HCT116 (cell line): ENCODE results near the gene PCED1A. TPM values are rescaled to one million over a fixed set of nuclear protein-coding genes. Genes with fewer than 3 reads are reported as not detected.

Experiments
- ATAC-seq: fragments of 200-7000 bp; cut with Tn5 transposase; 2 replicates; pipeline ENCODE4 v1.9.1; 2020; ENCODE audit warnings: mild to moderate bottlenecking, moderate library complexity
- BruUV-seq: library from RNA; stranded (reverse); fragments of 400-500 nt; replicated peaks from 2 replicates; lab custom pipeline; 2021; lab: Mats Ljungman, UMichigan
- CTCF ChIA-PET: fragments of 300-600 bp; sonication (Branson Sonifier 250); formaldehyde crosslinking; loops from one replicate; lab custom pipeline; 2021; ENCODE audit warnings: antibody characterized with exemption; lab: Charles Lee
- POLR2A ChIA-PET: fragments of 300-600, 350-600 bp; sonication (Branson Sonifier 250); formaldehyde crosslinking; loops from one replicate; lab custom pipeline; 2021; ENCODE audit warnings: antibody characterized with exemption; lab: Charles Lee
- RAD21 ChIA-PET, 2 experiments: fragments of 300-600 bp; sonication (Branson Sonifier 250); formaldehyde crosslinking; loops; one replicate each; lab custom pipeline; 2023; ENCODE audit warnings: low total read pairs in 2 of 2; ENCODE audit not compliant: uncharacterized antibody in 2 of 2, unreplicated experiment in 2 of 2, low non-redundant PET in 1 of 2; lab: Charles Lee
- DNase-seq: peaks from one replicate; pipeline ENCODE4 v3.0.0-alpha.2; 2010; ENCODE audit warnings: low read depth, low spot score
- H2AFZ ChIP-seq: fragments of 200-600 bp; shearing (Covaris generic), sonication (generic); 2 replicates; pipeline ENCODE4 v1.6.1; 2017; ENCODE audit warnings: low read depth, mixed run types, mixed read lengths, antibody characterized with exemption, low read length; ENCODE audit not compliant: poor library complexity, severe bottlenecking
- H3K27ac ChIP-seq: 2 replicates; pipeline ENCODE4 v1.5.1; 2012; ENCODE audit warnings: low read depth, low read length
- H3K27me3 ChIP-seq: fragments of 200-600 bp; sonication (generic); 2 replicates; pipeline ENCODE4 v1.6.1; 2016; ENCODE audit warnings: mixed run types, low read length, mixed read lengths; ENCODE audit not compliant: insufficient read depth
- H3K36me3 ChIP-seq, 2 experiments: fragments of 200-500 bp in 1 of 2; fragments of 200-600 bp in 1 of 2; sonication (Bioruptor generic) in 1 of 2; sonication (generic) in 1 of 2; 2 replicates each; pipeline versions ENCODE4 v1.5.1 to v1.6.1; 2014 to 2016; ENCODE audit warnings: low read length in 2 of 2, inconsistent platforms in 1 of 2, mixed read lengths in 1 of 2, mixed run types in 1 of 2; ENCODE audit not compliant: insufficient read depth in 2 of 2, control insufficient read depth in 1 of 2
- H3K4me1 ChIP-seq, 2 experiments: fragments of 200-600 bp in 1 of 2; sonication (generic) in 1 of 2; 2 replicates each; pipeline versions ENCODE4 v1.5.1 to v1.6.1; 2012 to 2017; ENCODE audit warnings: low read length in 2 of 2, inconsistent platforms in 1 of 2, mild to moderate bottlenecking in 1 of 2, mixed read lengths in 1 of 2, mixed run types in 1 of 2, moderate library complexity in 1 of 2; ENCODE audit not compliant: insufficient read depth in 2 of 2, control insufficient read depth in 1 of 2
- H3K4me2 ChIP-seq: fragments of 200-600 bp; sonication (generic); 2 replicates; pipeline ENCODE4 v1.6.1; 2017; ENCODE audit warnings: mixed run types, low read length, mixed read lengths
- H3K4me3 ChIP-seq, 2 experiments: fragments of 200-600 bp in 1 of 2; sonication (generic) in 1 of 2; replicated peaks in 1 of 2; 2 replicates each; pipeline ENCODE4 v1.5.1; 2011 to 2016; ENCODE audit warnings: low read length in 2 of 2, control low read depth in 1 of 2, low read depth in 1 of 2, mild to moderate bottlenecking in 1 of 2, mixed read lengths in 1 of 2, mixed run types in 1 of 2
- H3K79me2 ChIP-seq: fragments of 200-600 bp; sonication (generic); 2 replicates; pipeline ENCODE4 v1.6.1; 2017; ENCODE audit warnings: mild to moderate bottlenecking, mixed run types, low read length, moderate library complexity, mixed read lengths; ENCODE audit not compliant: insufficient read depth
- H3K9ac ChIP-seq: fragments of 200-600 bp; sonication (generic); 2 replicates; pipeline ENCODE4 v1.6.1; 2016; ENCODE audit warnings: low read length, mixed read lengths
- H3K9me2 ChIP-seq: fragments of 200-600 bp; sonication (generic), shearing (Covaris generic); 2 replicates; pipeline ENCODE4 v1.6.1; 2017; ENCODE audit warnings: mixed run types, mild to moderate bottlenecking, moderate library complexity; ENCODE audit not compliant: insufficient read depth
- H3K9me3 ChIP-seq, 2 experiments: fragments of 200-500 bp in 1 of 2; fragments of 200-600 bp in 1 of 2; sonication (Bioruptor generic) in 1 of 2; sonication (generic) in 1 of 2; 2 replicates each; pipeline ENCODE4 v1.6.1; 2014 to 2017; ENCODE audit warnings: low read length in 2 of 2, mixed read lengths in 2 of 2, inconsistent platforms in 1 of 2, low read depth in 1 of 2, mild to moderate bottlenecking in 1 of 2, mixed run types in 1 of 2, moderate library complexity in 1 of 2; ENCODE audit not compliant: control insufficient read depth in 1 of 2, insufficient read depth in 1 of 2
- H4K20me1 ChIP-seq: fragments of 200-600 bp; sonication (generic), shearing (Covaris generic); 2 replicates; pipeline ENCODE4 v1.6.1; 2017; ENCODE audit warnings: mixed run types, mild to moderate bottlenecking, moderate library complexity; ENCODE audit not compliant: insufficient read depth
- CBX3 ChIP-seq: IDR thresholded peaks from 2 replicates; pipeline ENCODE4 v1.6.1; 2012; ENCODE audit warnings: low read depth
- EGR1 ChIP-seq: IDR thresholded peaks from 2 replicates; pipeline ENCODE4 v1.6.1; 2012; ENCODE audit warnings: low read depth
- ELF1 ChIP-seq: IDR thresholded peaks from 2 replicates; pipeline ENCODE4 v1.6.1; 2012; ENCODE audit warnings: low read depth, borderline replicate concordance
- EZH2 ChIP-seq: fragments of 200-600 bp; sonication (generic); IDR thresholded peaks from 2 replicates; pipeline ENCODE4 v1.6.1; 2017; ENCODE audit warnings: antibody characterized with exemption, mixed run types
- EZH2phosphoT487 ChIP-seq: fragments of 200-600 bp; IDR thresholded peaks from 2 replicates; pipeline ENCODE4 v1.6.1; 2018; ENCODE audit warnings: antibody characterized with exemption, borderline replicate concordance
- FOSL1 ChIP-seq: IDR thresholded peaks from 2 replicates; pipeline ENCODE4 v1.6.1; 2012; ENCODE audit warnings: low read depth
- POLR2AphosphoS5 ChIP-seq: IDR thresholded peaks from 2 replicates; pipeline ENCODE4 v1.6.1; 2011; ENCODE audit warnings: mild to moderate bottlenecking, low read depth, low read length, moderate library complexity
- RAD21 ChIP-seq: IDR thresholded peaks from 2 replicates; pipeline ENCODE4 v1.6.1; 2012; ENCODE audit warnings: low read depth, mild to moderate bottlenecking
- SIN3A ChIP-seq: IDR thresholded peaks from 2 replicates; pipeline ENCODE4 v1.6.1; 2012; ENCODE audit warnings: low read depth
- SP1 ChIP-seq: IDR thresholded peaks from 2 replicates; pipeline ENCODE4 v1.6.1; 2012; ENCODE audit warnings: low read depth
- SRF ChIP-seq: IDR thresholded peaks from 2 replicates; pipeline ENCODE4 v1.6.1; 2012; ENCODE audit warnings: low read depth
- TCF7L2 ChIP-seq: IDR thresholded peaks from 2 replicates; pipeline ENCODE4 v1.7.0; 2011; ENCODE audit warnings: borderline replicate concordance, inconsistent platforms; ENCODE audit not compliant: insufficient read depth, insufficient read length; ENCODE audit errors: extremely low read depth
- YY1 ChIP-seq: IDR thresholded peaks from 2 replicates; pipeline ENCODE4 v1.6.1; 2011; ENCODE audit warnings: low read length, low read depth, moderate library complexity, mild to moderate bottlenecking; ENCODE audit not compliant: insufficient replicate concordance; ENCODE audit errors: extremely low read depth
- ZFX ChIP-seq: fragments of 450-650 bp; IDR thresholded peaks from 2 replicates; pipeline ENCODE4 v1.6.1; 2017
- ZNF274 ChIP-seq: fragments of 200-500 bp; sonication (Bioruptor generic); IDR thresholded peaks from 2 replicates; pipeline ENCODE4 v1.6.1; 2014; ENCODE audit warnings: mild to moderate bottlenecking, low read depth, low read length, inconsistent platforms
- intact Hi-C: fragments of 100-400 bp; cut with micrococcal nuclease; formaldehyde crosslinking; loops from 2 replicates; pipeline ENCODE4 v1.10.0; 2022
- total RNA-seq: library from RNA; stranded (reverse); gene quantifications from one replicate; pipeline ENCODE4 v1.2.1, GENCODE V29; 2021; ENCODE audit not compliant: unreplicated experiment
- TF ChIP-seq, protein P1 (sequence below), 3 experiments: fragments of 200-600 bp in 1 of 3; sonication (generic) in 1 of 3; IDR thresholded peaks in 2 of 3; conservative IDR thresholded peaks in 1 of 3; 2 replicates each; pipeline ENCODE4 v1.5.1; 2012 to 2017; ENCODE audit warnings: low read depth in 2 of 3, low read length in 2 of 3, antibody characterized with exemption in 1 of 3, borderline replicate concordance in 1 of 3, control low read depth in 1 of 3, mild to moderate bottlenecking in 1 of 3, mixed read lengths in 1 of 3, mixed run types in 1 of 3, moderate library complexity in 1 of 3; ENCODE audit not compliant: insufficient read depth in 1 of 3
- TF ChIP-seq, protein P2 (sequence below): IDR thresholded peaks from 2 replicates; pipeline ENCODE4 v1.6.1; 2012
- TF ChIP-seq, protein P3 (sequence below): IDR thresholded peaks from 2 replicates; pipeline ENCODE4 v1.6.1; 2012
- TF ChIP-seq, protein P4 (sequence below): IDR thresholded peaks from 2 replicates; pipeline ENCODE4 v1.6.1; 2011; ENCODE audit warnings: mild to moderate bottlenecking, low read length, moderate library complexity; ENCODE audit not compliant: insufficient replicate concordance; ENCODE audit errors: extremely low read depth

Gene PCED1A
- total RNA-seq, 1 experiment from 2014 or later, result 31.8 TPM

DNA sequence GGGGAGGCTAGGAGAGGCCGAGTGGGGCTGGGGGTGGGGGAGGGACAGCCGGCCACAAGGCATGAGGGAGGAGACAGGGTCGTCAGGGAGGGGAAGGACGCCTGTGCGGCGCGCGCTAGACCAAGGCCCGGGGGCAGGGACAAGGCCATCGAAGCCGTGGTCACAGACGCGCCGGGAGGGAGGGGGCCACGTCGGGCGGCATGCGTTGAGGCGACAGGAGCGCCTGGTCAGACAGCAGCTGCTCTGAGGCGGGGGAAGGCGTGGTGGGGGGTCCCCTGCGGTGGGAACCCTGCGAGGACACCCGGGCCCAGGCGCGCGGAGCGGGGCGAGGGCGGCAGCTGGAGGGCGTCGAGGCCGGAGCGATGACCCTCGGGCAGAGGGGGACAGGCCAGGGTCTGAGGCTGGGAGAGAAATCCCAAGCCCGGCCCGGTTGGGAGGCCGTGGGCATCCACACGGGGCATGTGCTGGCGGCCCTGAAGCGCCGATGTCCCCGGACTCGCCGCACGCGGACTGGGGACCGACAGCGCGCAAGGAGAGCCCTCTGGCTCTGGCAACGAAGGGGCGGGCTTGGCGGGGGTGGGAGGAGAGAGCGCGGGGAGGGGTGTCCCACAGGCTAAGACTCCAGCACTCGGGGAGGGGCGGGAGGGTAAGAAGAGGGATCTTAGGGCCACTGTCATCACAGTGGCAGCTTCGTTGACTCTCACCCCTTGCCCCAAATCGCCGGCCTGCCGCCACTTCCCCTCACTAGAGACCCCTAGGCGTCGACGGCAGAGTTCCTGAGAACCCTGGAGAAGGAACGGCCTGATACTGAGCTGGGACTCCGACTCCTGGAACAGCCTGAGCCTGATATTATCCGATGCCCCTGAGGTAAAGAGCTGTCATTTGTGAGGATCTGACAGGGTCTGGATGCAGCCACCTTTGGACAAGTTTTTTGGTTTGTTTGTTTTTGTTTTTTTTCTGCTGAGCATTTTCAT lies 19.3 kb downstream of the PCED1A start:
- TF ChIP-seq CBX3, result no peak
- TF ChIP-seq, protein P1, sequence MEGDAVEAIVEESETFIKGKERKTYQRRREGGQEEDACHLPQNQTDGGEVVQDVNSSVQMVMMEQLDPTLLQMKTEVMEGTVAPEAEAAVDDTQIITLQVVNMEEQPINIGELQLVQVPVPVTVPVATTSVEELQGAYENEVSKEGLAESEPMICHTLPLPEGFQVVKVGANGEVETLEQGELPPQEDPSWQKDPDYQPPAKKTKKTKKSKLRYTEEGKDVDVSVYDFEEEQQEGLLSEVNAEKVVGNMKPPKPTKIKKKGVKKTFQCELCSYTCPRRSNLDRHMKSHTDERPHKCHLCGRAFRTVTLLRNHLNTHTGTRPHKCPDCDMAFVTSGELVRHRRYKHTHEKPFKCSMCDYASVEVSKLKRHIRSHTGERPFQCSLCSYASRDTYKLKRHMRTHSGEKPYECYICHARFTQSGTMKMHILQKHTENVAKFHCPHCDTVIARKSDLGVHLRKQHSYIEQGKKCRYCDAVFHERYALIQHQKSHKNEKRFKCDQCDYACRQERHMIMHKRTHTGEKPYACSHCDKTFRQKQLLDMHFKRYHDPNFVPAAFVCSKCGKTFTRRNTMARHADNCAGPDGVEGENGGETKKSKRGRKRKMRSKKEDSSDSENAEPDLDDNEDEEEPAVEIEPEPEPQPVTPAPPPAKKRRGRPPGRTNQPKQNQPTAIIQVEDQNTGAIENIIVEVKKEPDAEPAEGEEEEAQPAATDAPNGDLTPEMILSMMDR (IDR thresholded peaks at IDR 0.05 in 2 of 3, conservative IDR thresholded peaks at IDR 0.05 in 1 of 3; ENCODE audit: borderline replicate concordance in 1 of 3, insufficient read depth in 1 of 3, low read depth in 2 of 3, low read length in 2 of 3), result no peak
- TF ChIP-seq, protein P2, sequence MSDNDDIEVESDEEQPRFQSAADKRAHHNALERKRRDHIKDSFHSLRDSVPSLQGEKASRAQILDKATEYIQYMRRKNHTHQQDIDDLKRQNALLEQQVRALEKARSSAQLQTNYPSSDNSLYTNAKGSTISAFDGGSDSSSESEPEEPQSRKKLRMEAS, result no peak
- no peak for TF ChIP-seq SP1
- no peak for TF ChIP-seq EZH2
- TF ChIP-seq FOSL1, result no peak
- TF ChIP-seq SRF, result no peak
- no peak for TF ChIP-seq ZNF274
- TF ChIP-seq ELF1, result no peak
- no peak for TF ChIP-seq EGR1
- no peak for TF ChIP-seq ZFX
- TF ChIP-seq, protein P3, sequence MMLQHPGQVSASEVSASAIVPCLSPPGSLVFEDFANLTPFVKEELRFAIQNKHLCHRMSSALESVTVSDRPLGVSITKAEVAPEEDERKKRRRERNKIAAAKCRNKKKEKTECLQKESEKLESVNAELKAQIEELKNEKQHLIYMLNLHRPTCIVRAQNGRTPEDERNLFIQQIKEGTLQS, result no peak
- TF ChIP-seq RAD21, result no peak
- TF ChIP-seq TCF7L2, result no peak
- no peak for TF ChIP-seq POLR2AphosphoS5
- no peak for TF ChIP-seq YY1
- no peak for TF ChIP-seq EZH2phosphoT487
- no peak for TF ChIP-seq SIN3A
- TF ChIP-seq, protein P4, sequence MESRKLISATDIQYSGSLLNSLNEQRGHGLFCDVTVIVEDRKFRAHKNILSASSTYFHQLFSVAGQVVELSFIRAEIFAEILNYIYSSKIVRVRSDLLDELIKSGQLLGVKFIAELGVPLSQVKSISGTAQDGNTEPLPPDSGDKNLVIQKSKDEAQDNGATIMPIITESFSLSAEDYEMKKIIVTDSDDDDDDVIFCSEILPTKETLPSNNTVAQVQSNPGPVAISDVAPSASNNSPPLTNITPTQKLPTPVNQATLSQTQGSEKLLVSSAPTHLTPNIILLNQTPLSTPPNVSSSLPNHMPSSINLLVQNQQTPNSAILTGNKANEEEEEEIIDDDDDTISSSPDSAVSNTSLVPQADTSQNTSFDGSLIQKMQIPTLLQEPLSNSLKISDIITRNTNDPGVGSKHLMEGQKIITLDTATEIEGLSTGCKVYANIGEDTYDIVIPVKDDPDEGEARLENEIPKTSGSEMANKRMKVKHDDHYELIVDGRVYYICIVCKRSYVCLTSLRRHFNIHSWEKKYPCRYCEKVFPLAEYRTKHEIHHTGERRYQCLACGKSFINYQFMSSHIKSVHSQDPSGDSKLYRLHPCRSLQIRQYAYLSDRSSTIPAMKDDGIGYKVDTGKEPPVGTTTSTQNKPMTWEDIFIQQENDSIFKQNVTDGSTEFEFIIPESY, result no peak
- TF ChIP-seq, all 23 proteins: peak for 0
- Histone ChIP-seq H3K79me2 (no peaks in the 10 kb centered on the region), H3K27me3 (peaks cover 3% of the 10 kb centered on the region; the same call in 1 of the 2 replicates), H4K20me1 (no peaks in the 10 kb centered on the region), H3K4me3 (no peak overlapping the region), H3K9ac (no peak overlapping the region), H3K9me3 (no peaks in the 10 kb centered on the region), H3K27ac (no peak overlapping the region), H3K4me1 (peaks cover 3 to 7% of the 10 kb centered on the region in 2 experiments; a peak in 3 of 4 replicates), H2AFZ (no peak overlapping the region), H3K4me2 (no peak overlapping the region), H3K36me3 (no peaks in the 10 kb centered on the region), H3K9me2 (no peaks in the 10 kb centered on the region)
- ChIA-PET CTCF (no interaction called here), RAD21 (no interaction called here), POLR2A (no interaction called here)
- ATAC-seq, result no peak
- intact Hi-C loops, result no loop called here
- no TSS peak for BruUV-seq
- no peak for DNase-seq
